GM12874 (cell line): Measurements from ENCODE around the gene PRPF19.

Experiments used
- CTCF ChIP-seq: IDR thresholded peaks from 2 replicates; pipeline ENCODE4 v1.5.1; 2011; ENCODE audit warnings: low read depth, mild to moderate bottlenecking, control low read depth, low read length, moderate library complexity; ENCODE audit not compliant: insufficient read depth

PRPF19 gene

GRCh38 chr11:60870276-60870675, 36.1 kb downstream of the PRPF19 start:
- no peak for TF ChIP-seq CTCF

- no peak for TF ChIP-seq CTCF
Measured at GRCh38 chr11:60869451-60869825, 36.9 kb downstream of the PRPF19 start.

GRCh38 chr11:60868682-60869450, 37.5 kb downstream of the PRPF19 start:
- no peak for TF ChIP-seq CTCF

- TF ChIP-seq CTCF, result no peak
Measured at GRCh38 chr11:60867871-60868681, 38.3 kb downstream of the PRPF19 start.

- TF ChIP-seq CTCF, result no peak
Measured at GRCh38 chr11:60866911-60867870, 39.2 kb downstream of the PRPF19 start, which contains the start of gene ZP1. ZP1 (plus strand) TSS chr11:60867542; CDS start chr11:60867562, 20 bp downstream.

- TF ChIP-seq CTCF, result no peak
Measured at GRCh38 chr11:60864856-60865513, 41.4 kb downstream of the PRPF19 start.
